Measurements from ENCODE around the gene GCK.

GCK gene

GRCh38 chr7:44229546-44230105 lies 40.4 kb upstream of the GCK start:
- in situ Hi-C loops (cut with HindIII; ENCODE audit: low pct_ligation_motif_present, low sequenced_read_pairs), result loop anchor here (25.0 kb wide), 1 partner anchor 258 kb away; the partner anchor contains the start of gene NUDCD3
- H3K27me3 ChIP-seq (replicated peaks), result peaks cover 12% of the 10 kb centered on the region
- no peak for DNase-seq
- TF ChIP-seq, protein P1, sequence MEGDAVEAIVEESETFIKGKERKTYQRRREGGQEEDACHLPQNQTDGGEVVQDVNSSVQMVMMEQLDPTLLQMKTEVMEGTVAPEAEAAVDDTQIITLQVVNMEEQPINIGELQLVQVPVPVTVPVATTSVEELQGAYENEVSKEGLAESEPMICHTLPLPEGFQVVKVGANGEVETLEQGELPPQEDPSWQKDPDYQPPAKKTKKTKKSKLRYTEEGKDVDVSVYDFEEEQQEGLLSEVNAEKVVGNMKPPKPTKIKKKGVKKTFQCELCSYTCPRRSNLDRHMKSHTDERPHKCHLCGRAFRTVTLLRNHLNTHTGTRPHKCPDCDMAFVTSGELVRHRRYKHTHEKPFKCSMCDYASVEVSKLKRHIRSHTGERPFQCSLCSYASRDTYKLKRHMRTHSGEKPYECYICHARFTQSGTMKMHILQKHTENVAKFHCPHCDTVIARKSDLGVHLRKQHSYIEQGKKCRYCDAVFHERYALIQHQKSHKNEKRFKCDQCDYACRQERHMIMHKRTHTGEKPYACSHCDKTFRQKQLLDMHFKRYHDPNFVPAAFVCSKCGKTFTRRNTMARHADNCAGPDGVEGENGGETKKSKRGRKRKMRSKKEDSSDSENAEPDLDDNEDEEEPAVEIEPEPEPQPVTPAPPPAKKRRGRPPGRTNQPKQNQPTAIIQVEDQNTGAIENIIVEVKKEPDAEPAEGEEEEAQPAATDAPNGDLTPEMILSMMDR (IDR thresholded peaks at IDR 0.05; ENCODE audit: low read depth, low read length, missing control alignments), result no peak
- H3K36me3 ChIP-seq (replicated peaks), result no peaks in the 10 kb centered on the region
- H3K27ac ChIP-seq, result no peak overlapping the region
- H3K4me3 ChIP-seq (ENCODE audit: low read depth, low read length), result no peak overlapping the region

- Histone ChIP-seq H3K4me3 (ENCODE audit: low read depth, low read length) (no peak overlapping the region), H3K27me3 (replicated peaks) (peaks cover 12% of the 10 kb centered on the region), H3K27ac (no peak overlapping the region), H3K36me3 (replicated peaks) (no peaks in the 10 kb centered on the region)
- DNase-seq, result no peak
- in situ Hi-C loops (cut with HindIII; ENCODE audit: low pct_ligation_motif_present, low sequenced_read_pairs), result loop anchor here (25.0 kb wide), 1 partner anchor 259 kb away; the partner anchor contains the start of gene NUDCD3
- TF ChIP-seq, protein P1 (IDR thresholded peaks at IDR 0.05; ENCODE audit: low read depth, low read length, missing control alignments), result no peak
Observed at GRCh38 chr7:44228571-44229350, 39.5 kb upstream of the GCK start.

DNA sequence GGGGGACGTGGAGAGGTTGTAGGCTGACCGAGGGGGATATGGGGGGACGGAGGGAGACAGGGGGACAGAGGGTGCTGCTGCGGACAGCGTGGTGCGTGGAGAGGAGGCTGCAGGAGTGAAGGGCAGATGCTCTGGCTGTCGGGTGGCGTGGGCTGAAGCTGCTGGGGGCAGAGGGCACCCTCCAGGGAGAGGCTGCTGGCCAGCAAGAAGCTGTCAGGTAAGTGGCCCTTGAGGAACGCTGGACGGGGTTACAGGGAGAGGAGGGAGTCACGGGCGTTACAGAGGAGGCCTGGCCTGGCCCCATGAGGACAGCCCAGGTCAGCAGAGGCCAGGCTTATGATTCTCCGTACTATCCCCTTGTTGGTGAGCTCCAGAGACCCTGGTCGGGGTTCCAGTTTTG lies 38.7 kb upstream of the GCK start:
- no peaks in the 10 kb centered on the region for H3K36me3 ChIP-seq (replicated peaks)
- TF ChIP-seq, protein P1 (IDR thresholded peaks at IDR 0.05; ENCODE audit: low read depth, low read length, missing control alignments), result no peak
- no peak for DNase-seq
- no peak overlapping the region for H3K27ac ChIP-seq
- peaks cover 12% of the 10 kb centered on the region for H3K27me3 ChIP-seq (replicated peaks)
- in situ Hi-C loops (cut with HindIII; ENCODE audit: low pct_ligation_motif_present, low sequenced_read_pairs), result loop anchor here (25.0 kb wide), 1 partner anchor 259 kb away; the partner anchor contains the start of gene NUDCD3
- no peak overlapping the region for H3K4me3 ChIP-seq (ENCODE audit: low read depth, low read length)

DNA sequence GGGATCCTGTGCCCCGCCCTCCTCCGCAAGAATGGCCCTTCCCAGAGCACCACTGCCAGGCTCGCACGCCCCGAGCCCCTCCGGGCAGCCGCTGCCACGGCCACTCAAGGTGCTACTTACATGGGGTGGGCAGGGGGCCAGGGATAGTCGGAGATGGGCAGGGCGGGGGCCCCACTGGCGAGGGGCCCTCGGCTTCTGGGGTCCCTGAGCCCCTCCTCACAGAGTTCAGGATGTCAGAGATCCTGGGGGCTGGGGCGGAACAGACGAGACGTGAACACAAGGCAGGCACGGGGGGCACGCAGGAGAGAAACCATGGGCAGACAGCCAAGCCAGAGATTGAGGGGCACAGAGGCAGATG lies 37.1 kb upstream of the GCK start:
- Histone ChIP-seq H3K36me3 (replicated peaks) (no peaks in the 10 kb centered on the region), H3K27me3 (replicated peaks) (peaks cover 12% of the 10 kb centered on the region), H3K27ac (no peak overlapping the region), H3K4me3 (ENCODE audit: low read depth, low read length) (no peak overlapping the region)
- in situ Hi-C loops (cut with HindIII; ENCODE audit: low pct_ligation_motif_present, low sequenced_read_pairs), result loop anchor here (25.0 kb wide), 1 partner anchor 261 kb away; the partner anchor contains the start of gene NUDCD3
- TF ChIP-seq, protein P1 (IDR thresholded peaks at IDR 0.05; ENCODE audit: low read depth, low read length, missing control alignments), result no peak
- DNase-seq, result no peak

- in situ Hi-C loops (cut with HindIII; ENCODE audit: low pct_ligation_motif_present, low sequenced_read_pairs), result loop anchor here (25.0 kb wide), 1 partner anchor 262 kb away; the partner anchor contains the start of gene NUDCD3
- Histone ChIP-seq H3K27me3 (replicated peaks) (peaks cover 12% of the 10 kb centered on the region), H3K27ac (no peak overlapping the region), H3K4me3 (ENCODE audit: low read depth, low read length) (no peak overlapping the region), H3K36me3 (replicated peaks) (no peaks in the 10 kb centered on the region)
- DNase-seq, result no peak
- TF ChIP-seq, protein P1 (IDR thresholded peaks at IDR 0.05; ENCODE audit: low read depth, low read length, missing control alignments), result no peak
Observed at GRCh38 chr7:44225566-44226395, 36.5 kb upstream of the GCK start.

Measured in brain microvascular endothelial cell (primary cell).